Measurements from ENCODE around the gene FSTL5.

GRCh38 chr4:161629694-161630441, 533.9 kb downstream of the FSTL5 start:
- TF ChIP-seq POLR2A (IDR thresholded peaks at IDR 0.05; ENCODE audit: low read length): no peak
- no peak for TF ChIP-seq GATA1 (IDR thresholded peaks at IDR 0.05; ENCODE audit: low read depth, low read length)

Measured in erythroblast (primary cell).